GM12878 (cell line): ENCODE results near the gene STPG3. TPM values are rescaled to one million over a fixed set of nuclear protein-coding genes. Genes with fewer than 3 reads are reported as not detected.

Experiments used
- ATAC-seq: fragments of 200-7000 bp; cut with Tn5 transposase; 3 replicates; pipeline ENCODE4 v1.9.1; 2020; ENCODE audit warnings: mild to moderate bottlenecking, moderate library complexity
- BruUV-seq: library from RNA; stranded (reverse); fragments of 400-500 nt; replicated peaks from 2 replicates; lab custom pipeline; 2021; lab: Mats Ljungman, UMichigan
- CTCF ChIA-PET: fragments of 300-600 bp; sonication (Branson Sonifier 250); formaldehyde crosslinking; extraction: SDS; loops from one replicate; lab custom pipeline; 2021; ENCODE audit warnings: inconsistent platforms; lab: Yijun Ruan, JAX
- POLR2A ChIA-PET: fragments of 350-600 bp; formaldehyde crosslinking; extraction: SDS; loops from one replicate; lab custom pipeline; 2021; ENCODE audit warnings: inconsistent platforms; lab: Charles Lee
- RAD21 ChIA-PET: fragments of 300-600 bp; sonication (Branson Sonifier 250); formaldehyde crosslinking; loops from one replicate; lab custom pipeline; 2023; ENCODE audit warnings: antibody characterized with exemption; ENCODE audit not compliant: unreplicated experiment; lab: Charles Lee
- SMC1A ChIA-PET: fragments of 300-600 bp; sonication (Branson Sonifier 250); formaldehyde crosslinking; loops from one replicate; lab custom pipeline; 2023; ENCODE audit not compliant: unreplicated experiment, uncharacterized antibody; lab: Charles Lee
- DNase-seq: peaks from one replicate; pipeline ENCODE4 v3.0.0-alpha.2; 2011; ENCODE audit warnings: low read depth, low spot score
- FAIRE-seq: peaks from 3 replicates; lab custom pipeline; 2011; peaks lifted over from hg19 to GRCh38; lab: Jason Lieb, UNC
- H2AFZ ChIP-seq: 2 replicates; pipeline ENCODE4 v1.6.0; 2011; ENCODE audit warnings: low read depth, low read length, control low read depth; ENCODE audit not compliant: control insufficient read depth
- H3K27ac ChIP-seq: 2 replicates; pipeline ENCODE4 v1.5.1; 2011; ENCODE audit warnings: control low read depth; ENCODE audit not compliant: control insufficient read depth, insufficient read depth
- H3K27me3 ChIP-seq, 2 experiments: replicated peaks in 1 of 2; 2 replicates each; pipeline versions ENCODE4 v1.6.0 to v1.6.1; 2011; ENCODE audit warnings: low read length in 1 of 2; ENCODE audit not compliant: control insufficient read depth in 2 of 2, insufficient read depth in 2 of 2
- H3K36me3 ChIP-seq, 2 experiments: 2 replicates each; pipeline ENCODE4 v1.5.1; 2011; ENCODE audit warnings: low read length in 1 of 2; ENCODE audit not compliant: control insufficient read depth in 2 of 2, insufficient read depth in 2 of 2
- H3K4me1 ChIP-seq: 2 replicates; pipeline ENCODE4 v1.6.1; 2011; ENCODE audit warnings: mild to moderate bottlenecking, low read length, moderate library complexity, mixed read lengths; ENCODE audit not compliant: control insufficient read depth, insufficient read depth
- H3K4me2 ChIP-seq: 2 replicates; pipeline ENCODE4 v1.6.0; 2011; ENCODE audit warnings: control low read depth; ENCODE audit not compliant: control insufficient read depth, insufficient read depth
- H3K4me3 ChIP-seq: fragments of 200-600 bp; sonication (generic); 2 replicates; pipeline ENCODE4 v1.5.1; 2016
- H3K79me2 ChIP-seq: 2 replicates; pipeline ENCODE4 v1.6.0; 2011; ENCODE audit warnings: low read length; ENCODE audit not compliant: control insufficient read depth, insufficient read depth
- H3K9ac ChIP-seq: 2 replicates; pipeline ENCODE4 v1.8.0; 2011; ENCODE audit warnings: low read length, control low read depth, mixed read lengths; ENCODE audit not compliant: control insufficient read depth, insufficient read depth
- H3K9me3 ChIP-seq: replicated peaks from 3 replicates; pipeline ENCODE4 v1.5.1; 2011; ENCODE audit warnings: mild to moderate bottlenecking, low read length; ENCODE audit not compliant: control insufficient read depth, insufficient read depth
- H4K20me1 ChIP-seq: 2 replicates; pipeline ENCODE4 v1.6.0; 2011; ENCODE audit not compliant: control insufficient read depth, insufficient read depth
- BCL3 ChIP-seq: IDR thresholded peaks from 2 replicates; pipeline ENCODE4 v1.6.1; 2011; ENCODE audit warnings: borderline replicate concordance, low read depth, mild to moderate bottlenecking, moderate library complexity, low read length; ENCODE audit not compliant: insufficient read depth, poor library complexity, severe bottlenecking
- CBX5 ChIP-seq: sonication (generic); IDR thresholded peaks from 2 replicates; pipeline ENCODE4 v1.6.1; 2016; ENCODE audit warnings: low read depth, moderate library complexity, mild to moderate bottlenecking, inconsistent platforms
- CTCF ChIP-seq, 3 experiments: IDR thresholded peaks in 2 of 3; conservative IDR thresholded peaks in 1 of 3; 2 replicates each; pipeline ENCODE4 v1.5.1; 2011; ENCODE audit warnings: low read depth in 3 of 3, low read length in 3 of 3, mild to moderate bottlenecking in 3 of 3, control low read depth in 2 of 3, moderate library complexity in 2 of 3, inconsistent platforms in 1 of 3, mixed read lengths in 1 of 3; ENCODE audit not compliant: control insufficient read depth in 2 of 3, insufficient read depth in 1 of 3; ENCODE audit errors: extremely low read depth in 1 of 3
- EP300 ChIP-seq, 2 experiments: fragments of 150-350 bp in 1 of 2; IDR thresholded peaks; 2 replicates each; pipeline ENCODE4 v1.6.1; 2011 to 2012; ENCODE audit warnings: low read depth in 2 of 2, low read length in 2 of 2, borderline replicate concordance in 1 of 2, improper control_type of control experiment in 1 of 2, inconsistent platforms in 1 of 2; ENCODE audit not compliant: control insufficient read depth in 1 of 2
- ETV6 ChIP-seq, 2 experiments: fragments of 450-650 bp in 1 of 2; IDR thresholded peaks in 1 of 2; conservative IDR thresholded peaks in 1 of 2; 2 replicates each; pipeline ENCODE4 v1.6.1; 2014; ENCODE audit warnings: antibody characterized with exemption in 1 of 2, borderline replicate concordance in 1 of 2, low read depth in 1 of 2, mild to moderate bottlenecking in 1 of 2, moderate library complexity in 1 of 2
- EZH2 ChIP-seq: IDR thresholded peaks from 2 replicates; pipeline ENCODE4 v1.6.1; 2012; ENCODE audit warnings: low read depth, mild to moderate bottlenecking, control low read depth, inconsistent platforms, low read length, borderline replicate concordance; ENCODE audit not compliant: control insufficient read depth
- HCFC1 ChIP-seq: fragments of 150-350 bp; IDR thresholded peaks from 2 replicates; pipeline ENCODE4 v1.6.1; 2014; ENCODE audit warnings: low read length
- HDAC6 ChIP-seq: fragments of 200-600 bp; sonication (generic); IDR thresholded peaks from one replicate; pipeline ENCODE4 v1.8.0; 2017; ENCODE audit warnings: antibody characterized with exemption; ENCODE audit not compliant: unreplicated experiment
- JUND ChIP-seq: IDR thresholded peaks from 2 replicates; pipeline ENCODE4 v1.6.1; 2012; ENCODE audit warnings: low read depth, mild to moderate bottlenecking, low read length, improper control_type of control experiment, moderate library complexity
- MTA2 ChIP-seq: fragments of 450-650 bp; IDR thresholded peaks from 2 replicates; pipeline ENCODE4 v1.6.1; 2016; ENCODE audit warnings: low read depth, mild to moderate bottlenecking, moderate library complexity
- PKNOX1 ChIP-seq: fragments of 450-650 bp; IDR thresholded peaks from 2 replicates; pipeline ENCODE4 v1.6.1; 2016; ENCODE audit warnings: mild to moderate bottlenecking
- RBBP5 ChIP-seq: fragments of 200-600 bp; sonication (generic); conservative IDR thresholded peaks from 2 replicates; pipeline ENCODE4 v1.6.1; 2016
- SREBF2 ChIP-seq: IDR thresholded peaks from 2 replicates; pipeline ENCODE4 v1.6.1; 2012; ENCODE audit warnings: mild to moderate bottlenecking, low read length
- STAT1 ChIP-seq: fragments of 450-650 bp; conservative IDR thresholded peaks from 2 replicates; pipeline ENCODE4 v1.6.1; 2014; ENCODE audit warnings: antibody characterized with exemption, mild to moderate bottlenecking
- WGBS: methylation state at CpG from one replicate; pipeline ENCODE4 v1.1.6; 2016; ENCODE audit warnings: low lambda C conversion rate; ENCODE audit not compliant: insufficient replicate concordance, insufficient coverage; ENCODE audit errors: missing lambda C conversion rate; 5-methylcytosine and 5-hydroxymethylcytosine counted together
- in situ Hi-C: fragments of 300-500 bp; cut with MboI; formaldehyde crosslinking; loops from 9 replicates; pipeline ENCODE4 v1.14.3; 2018; ENCODE audit warnings: mixed read lengths
- intact Hi-C: fragments of 100-400 bp; cut with micrococcal nuclease; formaldehyde crosslinking; loops from one replicate; pipeline ENCODE4 v1.14.2; 2022; ENCODE audit not compliant: unreplicated experiment
- polyA plus RNA-seq, 11 experiments: library from polyadenylated mRNA; depleted of rRNA in 4 of 11; unstranded in 6 of 11; stranded (reverse) in 5 of 11; fragments of >200 nt; fragmentation: Nextera tagmentation in 4 of 11; fragmentation: Illumina TruSeq in 1 of 11; extraction: Ambion mirVana in 4 of 11; extraction: Trizol in 1 of 11; gene quantifications; 1 replicate in 1 of 11; 2 replicates in 10 of 11; pipeline versions ENCODE4 v1.2.1 to v1.2.3, GENCODE V29; 2011 to 2016; ENCODE audit warnings: inconsistent platforms in 2 of 11, missing spikeins in 2 of 11, low read depth in 1 of 11
- total RNA-seq, 4 experiments: library from RNA; depleted of rRNA in 3 of 4; stranded (reverse); fragments of >200 nt in 3 of 4; fragmentation: Illumina TruSeq in 1 of 4; extraction: Trizol in 1 of 4; gene quantifications; 2 replicates each; pipeline versions ENCODE4 v1.2.1 to v1.2.3, GENCODE V29; 2013 to 2021

Gene STPG3
- total and polyA plus RNA-seq, 10 of the 15 experiments (the other 5 are each of a cell fraction or from before 2014, with no cell fraction given): not detected

- H4K20me1 ChIP-seq: no peaks in the 10 kb centered on the region
- H3K4me3 ChIP-seq: no peak overlapping the region
- FAIRE-seq (no peak), ATAC-seq (peak; percentile 65), DNase-seq (no peak)
- in situ Hi-C loops (no loop called here), intact Hi-C loops (loop anchor here (5.0 kb wide), 1 partner anchor 449 kb away; no protein-coding TSS in a partner anchor)
- H3K4me2 ChIP-seq: peak overlapping the region; percentile 94
- peak overlapping the region; percentile 65 for H2AFZ ChIP-seq
- H3K36me3 ChIP-seq: no peaks in the 10 kb centered on the region
- H3K27me3 ChIP-seq: no peaks in the 10 kb centered on the region
- POLR2A ChIA-PET: interaction anchor here (0.6 to 9.2 kb wide), 10 partner anchors 13 to 805 kb away, joined by 3 to 112 read pairs (median 6); partner anchors contain the start of genes CYSRT1, NELFB, NRARP and RNF208
- RAD21 ChIA-PET: interaction anchor here (0.6 to 4.6 kb wide), 30 partner anchors 13 to 437 kb away, joined by 3 to 20 read pairs (median 4); partner anchors contain the start of genes ANAPC2, MAN1B1, NELFB and RNF208
- H3K9me3 ChIP-seq: no peaks in the 10 kb centered on the region
- SMC1A ChIA-PET: interaction anchor here (0.7 to 2.4 kb wide), 9 partner anchors 11 to 176 kb away, joined by 3 to 6 read pairs (median 4); partner anchors contain the start of gene TOR4A
- WGBS: 8% methylated on average over 27 of the region's 31 CpGs
- no TSS peak for BruUV-seq
- peak overlapping the region; percentile 31; the same call in 1 of the 2 replicates for H3K27ac ChIP-seq
- peaks cover 26% of the 10 kb centered on the region for H3K4me1 ChIP-seq
- H3K9ac ChIP-seq: peak overlapping the region; percentile 44
- CTCF ChIA-PET: interaction anchor here (0.6 to 5.3 kb wide), 43 partner anchors 11 to 471 kb away, joined by 3 to 52 read pairs (median 4); partner anchors contain the start of genes ANAPC2, CYSRT1, DPP7 and EXD3
- H3K79me2 ChIP-seq: peaks cover 8% of the 10 kb centered on the region
- TF ChIP-seq BCL3: no peak
- no peak for TF ChIP-seq SREBF2
- 0 out of 2 replicates have a peak, but pooled peaks have one; percentile 76 for TF ChIP-seq STAT1
- TF ChIP-seq JUND: 0 out of 2 replicates have a peak, but pooled peaks have one; percentile 21
- TF ChIP-seq CTCF (IDR thresholded peaks at IDR 0.05 in 2 of 3, conservative IDR thresholded peaks at IDR 0.05 in 1 of 3; ENCODE audit: control insufficient read depth in 2 of 3, extremely low read depth in 1 of 3, insufficient read depth in 1 of 3, low read depth in 3 of 3, low read length in 3 of 3): peak; percentile 99 to 100 (median 100); a peak in 5 of 6 replicates
- no peak for TF ChIP-seq RBBP5
- TF ChIP-seq EZH2: no peak
- peak; percentile 33; the same call in 1 of the 2 replicates for TF ChIP-seq PKNOX1
- no peak for TF ChIP-seq CBX5
- TF ChIP-seq ETV6 (conservative IDR thresholded peaks at IDR 0.05 in 1 of 2, IDR thresholded peaks at IDR 0.05 in 1 of 2; ENCODE audit: borderline replicate concordance in 1 of 2, low read depth in 1 of 2): no peak
- peak; percentile 68; the same call in 1 of the 2 replicates for TF ChIP-seq MTA2
- TF ChIP-seq HCFC1: no peak
- no peak for TF ChIP-seq EP300 (IDR thresholded peaks at IDR 0.05; ENCODE audit: borderline replicate concordance in 1 of 2, control insufficient read depth in 1 of 2, low read depth in 2 of 2, low read length in 2 of 2)
- TF ChIP-seq HDAC6: no peak
Measured at GRCh38 chr9:137236238-137236935, 14.7 kb upstream of the STPG3 start.
